MM.1S (cell line): ENCODE data around the gene CDC42SE2.

Source experiments
- DNase-seq: peaks from one replicate; pipeline ENCODE4 v3.0.0-alpha.2; 2015
- H2AFZ ChIP-seq: fragments of 300-600 bp; sonication (generic); 2 replicates; pipeline ENCODE4 v1.6.0; 2016; ENCODE audit warnings: antibody characterized with exemption, low read length
- H3F3A ChIP-seq: fragments of 300-600 bp; sonication (generic); 2 replicates; pipeline ENCODE4 v1.6.1; 2016; ENCODE audit warnings: mild to moderate bottlenecking, antibody characterized with exemption, low read length, moderate library complexity, mixed read lengths; ENCODE audit not compliant: insufficient read depth
- H3K27ac ChIP-seq: fragments of 300-600 bp; sonication (generic); 2 replicates; pipeline ENCODE4 v1.5.1; 2016; ENCODE audit warnings: mild to moderate bottlenecking, low read length
- H3K27me3 ChIP-seq: fragments of 300-600 bp; sonication (generic); replicated peaks from 2 replicates; pipeline ENCODE4 v1.6.0; 2016; ENCODE audit warnings: low read length; ENCODE audit not compliant: insufficient read depth
- H3K36me3 ChIP-seq: fragments of 300-600 bp; sonication (generic); replicated peaks from 2 replicates; pipeline ENCODE4 v1.6.1; 2016; ENCODE audit warnings: mild to moderate bottlenecking, low read length, mixed read lengths; ENCODE audit not compliant: insufficient read depth
- H3K4me1 ChIP-seq: fragments of 300-600 bp; sonication (generic); 2 replicates; pipeline ENCODE4 v1.6.1; 2016; ENCODE audit warnings: low read length, mixed read lengths
- H3K4me2 ChIP-seq: fragments of 300-600 bp; sonication (generic); 2 replicates; pipeline ENCODE4 v1.6.0; 2016; ENCODE audit warnings: low read depth, low read length
- H3K4me3 ChIP-seq: fragments of 300-600 bp; sonication (generic); 2 replicates; pipeline ENCODE4 v1.5.1; 2016; ENCODE audit warnings: low read length, mixed read lengths
- H3K79me2 ChIP-seq: fragments of 300-600 bp; sonication (generic); 2 replicates; pipeline ENCODE4 v1.6.1; 2016; ENCODE audit warnings: mixed run types, low read length, mixed read lengths
- H3K9ac ChIP-seq: fragments of 300-600 bp; sonication (generic); 2 replicates; pipeline ENCODE4 v1.6.1; 2016; ENCODE audit warnings: low read length, mixed read lengths
- H3K9me2 ChIP-seq: fragments of 300-600 bp; sonication (generic); replicated peaks from 2 replicates; pipeline ENCODE4 v1.6.1; 2016; ENCODE audit warnings: mild to moderate bottlenecking, low read length, mixed read lengths; ENCODE audit not compliant: insufficient read depth
- H3K9me3 ChIP-seq: fragments of 300-600 bp; sonication (generic); replicated peaks from 2 replicates; pipeline ENCODE4 v1.6.1; 2016; ENCODE audit warnings: mild to moderate bottlenecking, low read length, mixed read lengths; ENCODE audit not compliant: insufficient read depth
- H4K20me1 ChIP-seq: fragments of 300-600 bp; sonication (generic); 2 replicates; pipeline ENCODE4 v1.6.1; 2016; ENCODE audit warnings: mild to moderate bottlenecking, low read length, moderate library complexity, mixed read lengths; ENCODE audit not compliant: insufficient read depth
- CTCF ChIP-seq: fragments of 300-600 bp; sonication (generic); IDR thresholded peaks from 2 replicates; pipeline ENCODE4 v1.5.1; 2016; ENCODE audit warnings: antibody characterized with exemption, low read length, mixed read lengths
- EZH2 ChIP-seq: fragments of 300-600 bp; sonication (generic); optimal IDR thresholded peaks from 2 replicates; pipeline ENCODE3; 2017; ENCODE audit warnings: low read depth, mild to moderate bottlenecking, antibody characterized with exemption, low read length, mixed read lengths
- EZH2phosphoT487 ChIP-seq: fragments of 300-600 bp; sonication (generic); IDR thresholded peaks from 2 replicates; pipeline ENCODE4 v1.6.1; 2018; ENCODE audit warnings: antibody characterized with exemption, low read length

The CDC42SE2 gene

DNA sequence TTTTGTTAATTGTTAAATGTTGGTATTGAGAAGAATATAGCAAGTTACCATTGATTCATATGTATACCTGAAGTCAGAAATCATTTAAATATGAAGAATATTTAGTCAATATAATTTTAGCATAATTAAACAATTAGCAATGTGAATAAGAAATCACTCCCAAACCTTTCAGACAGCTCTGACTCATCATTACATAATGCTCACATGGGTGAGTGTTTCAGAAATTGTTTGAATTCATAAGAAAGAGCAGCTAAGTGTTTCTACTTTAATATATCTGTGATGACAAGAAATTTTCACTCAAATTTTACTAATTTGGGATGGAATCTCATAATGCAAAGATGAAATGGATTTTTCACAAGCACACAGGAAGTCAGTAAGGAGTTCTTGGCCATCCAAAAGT, 42.0 kb upstream of the CDC42SE2 start:
- H3K36me3 ChIP-seq: no peaks in the 10 kb centered on the region
- no peak overlapping the region for H3K27ac ChIP-seq
- no peaks in the 10 kb centered on the region for H3F3A ChIP-seq
- no peak overlapping the region for H3K4me3 ChIP-seq
- no peak overlapping the region for H3K4me2 ChIP-seq
- no peak for TF ChIP-seq EZH2phosphoT487
- TF ChIP-seq CTCF: no peak
- no peak for TF ChIP-seq EZH2
- H4K20me1 ChIP-seq: no peaks in the 10 kb centered on the region
- no peak overlapping the region for H3K9ac ChIP-seq
- H3K9me2 ChIP-seq: no peaks in the 10 kb centered on the region
- no peaks in the 10 kb centered on the region for H3K79me2 ChIP-seq
- H3K27me3 ChIP-seq: no peaks in the 10 kb centered on the region
- no peaks in the 10 kb centered on the region for H3K4me1 ChIP-seq
- H2AFZ ChIP-seq: no peak overlapping the region
- no peak for DNase-seq
- no peaks in the 10 kb centered on the region for H3K9me3 ChIP-seq

DNA sequence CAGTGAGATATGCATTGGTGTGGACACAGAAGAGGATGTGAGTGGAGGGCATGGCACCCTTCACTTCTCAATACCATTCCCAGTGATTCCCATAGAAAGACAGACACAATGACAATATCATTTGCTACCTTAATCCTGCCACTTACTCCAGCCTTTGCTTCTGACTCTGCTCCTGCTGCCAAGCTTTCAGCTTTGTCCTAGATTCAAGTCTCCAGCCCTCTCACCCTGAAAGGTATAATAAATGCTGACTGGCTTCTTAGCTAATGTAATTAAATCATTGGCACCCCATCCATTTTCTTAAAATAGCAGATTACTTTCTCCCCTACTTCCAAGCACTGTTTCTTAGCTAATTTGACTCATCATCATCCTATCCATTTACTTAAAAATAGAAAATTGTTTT, 41.1 kb upstream of the CDC42SE2 start:
- Histone ChIP-seq H3K27ac (no peak overlapping the region), H3K4me1 (no peaks in the 10 kb centered on the region), H3F3A (no peaks in the 10 kb centered on the region), H3K4me3 (no peak overlapping the region), H3K9ac (no peak overlapping the region), H3K36me3 (no peaks in the 10 kb centered on the region), H3K27me3 (no peaks in the 10 kb centered on the region), H3K9me2 (no peaks in the 10 kb centered on the region), H4K20me1 (no peaks in the 10 kb centered on the region), H2AFZ (no peak overlapping the region), H3K4me2 (no peak overlapping the region), H3K79me2 (no peaks in the 10 kb centered on the region), H3K9me3 (no peaks in the 10 kb centered on the region)
- no peak for TF ChIP-seq CTCF
- DNase-seq: no peak

DNA sequence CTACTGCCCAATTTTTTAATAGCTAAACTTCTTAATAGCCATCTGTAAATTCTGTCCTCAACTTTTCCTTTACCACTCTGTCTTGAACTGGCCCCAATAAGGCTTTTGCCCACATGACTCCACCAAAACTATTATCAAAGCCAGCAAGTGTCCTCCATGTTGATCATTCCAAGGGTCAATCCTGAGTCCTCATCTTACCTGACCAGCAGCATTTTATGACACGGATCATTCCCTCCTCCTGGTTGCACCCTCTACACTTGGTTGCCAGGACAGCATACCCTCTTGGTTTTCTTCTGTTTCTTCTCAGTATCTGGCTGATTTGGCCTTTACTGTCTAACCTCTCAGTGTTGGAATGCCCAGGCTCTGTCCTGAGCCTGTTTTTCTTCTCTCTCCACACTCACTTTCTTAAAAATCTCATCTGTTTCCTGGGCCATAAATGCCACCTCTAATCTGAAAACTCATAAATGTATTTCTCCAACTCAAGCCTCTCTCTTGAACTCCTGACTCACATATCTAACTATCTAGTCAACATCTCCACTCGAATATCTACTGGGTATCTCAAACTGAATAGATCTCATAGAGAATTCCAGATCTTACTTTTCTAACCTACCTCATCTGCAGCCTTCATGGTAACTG, 40.0 kb upstream of the CDC42SE2 start:
- H2AFZ ChIP-seq: no peak overlapping the region
- no peaks in the 10 kb centered on the region for H3K4me1 ChIP-seq
- H3K27ac ChIP-seq: no peak overlapping the region
- no peaks in the 10 kb centered on the region for H3K36me3 ChIP-seq
- TF ChIP-seq EZH2phosphoT487 (no peak), EZH2 (no peak), CTCF (no peak)
- no peak overlapping the region for H3K4me3 ChIP-seq
- H3K4me2 ChIP-seq: no peak overlapping the region
- H3K79me2 ChIP-seq: no peaks in the 10 kb centered on the region
- H3F3A ChIP-seq: no peaks in the 10 kb centered on the region
- H3K9me3 ChIP-seq: no peaks in the 10 kb centered on the region
- DNase-seq: no peak
- no peaks in the 10 kb centered on the region for H3K27me3 ChIP-seq
- no peak overlapping the region for H3K9ac ChIP-seq
- no peaks in the 10 kb centered on the region for H3K9me2 ChIP-seq
- no peaks in the 10 kb centered on the region for H4K20me1 ChIP-seq
